ENCODE results near the gene COMT.

The COMT gene

GRCh38 chr22:20014526-20015186 is 73.1 kb downstream of the COMT start:
- no peak for DNase-seq

- no peak for DNase-seq
Measured at GRCh38 chr22:20015187-20015625, 73.6 kb downstream of the COMT start.

- no peak for DNase-seq
Measured at GRCh38 chr22:20015971-20016733, 74.6 kb downstream of the COMT start.

GRCh38 chr22:20016734-20017621 is 75.4 kb downstream of the COMT start, which contains the start of gene ARVCF:
ARVCF (minus strand) TSS chr22:20016823; CDS start chr22:19990794, 26,029 bp downstream.
- DNase-seq: peak; percentile 83 to 88 (median 83)

GRCh38 chr22:20017622-20017958 is 76.0 kb downstream of the COMT start:
- DNase-seq: no peak

- no peak for DNase-seq
Measured at GRCh38 chr22:20018001-20018400, 76.4 kb downstream of the COMT start.

All from activated CD4-positive, CD25-positive, alpha-beta regulatory T cell (primary cell).